Epithelial cell of esophagus (primary cell): ENCODE measurements around the gene CAPZA1.
A peak's percentile ranks its signal among the peaks of the same experiment; 100 is the strongest.

ENCODE experiments used
- DNase-seq: peaks from one replicate; pipeline ENCODE4 v3.0.0; 2010; ENCODE audit warnings: low read depth
- H3K4me3 ChIP-seq: 2 replicates; pipeline ENCODE4 v1.5.1; 2011; ENCODE audit warnings: mild to moderate bottlenecking, low read length, control low read depth
- TF ChIP-seq, protein P1 (sequence below): IDR thresholded peaks from 2 replicates; pipeline ENCODE4 v1.5.1; 2011; ENCODE audit warnings: low read depth, mild to moderate bottlenecking, low read length, control low read depth, inconsistent platforms; ENCODE audit not compliant: insufficient read depth; ENCODE audit errors: missing control alignments

Gene CAPZA1

DNA sequence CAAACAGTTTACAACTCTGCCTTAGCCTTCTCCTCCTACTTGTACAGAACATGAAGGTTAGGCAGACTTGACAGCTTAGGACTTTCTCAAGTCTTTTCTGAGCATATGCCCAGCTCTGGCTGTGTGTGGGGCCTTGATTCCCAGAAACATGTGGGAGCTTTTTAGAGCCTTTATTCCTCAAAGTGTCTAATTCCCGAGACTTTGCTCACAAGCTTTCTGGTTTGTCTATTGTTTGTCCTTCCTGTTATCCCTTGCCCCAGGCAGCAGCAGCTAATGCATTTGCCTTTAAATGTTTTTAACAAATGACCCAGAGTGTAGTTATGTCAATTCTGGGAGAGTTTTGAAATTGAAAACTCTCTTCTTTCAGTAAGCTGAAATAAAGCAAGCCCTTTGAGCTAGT is 29.9 kb upstream of the CAPZA1 start:
- TF ChIP-seq, protein P1, sequence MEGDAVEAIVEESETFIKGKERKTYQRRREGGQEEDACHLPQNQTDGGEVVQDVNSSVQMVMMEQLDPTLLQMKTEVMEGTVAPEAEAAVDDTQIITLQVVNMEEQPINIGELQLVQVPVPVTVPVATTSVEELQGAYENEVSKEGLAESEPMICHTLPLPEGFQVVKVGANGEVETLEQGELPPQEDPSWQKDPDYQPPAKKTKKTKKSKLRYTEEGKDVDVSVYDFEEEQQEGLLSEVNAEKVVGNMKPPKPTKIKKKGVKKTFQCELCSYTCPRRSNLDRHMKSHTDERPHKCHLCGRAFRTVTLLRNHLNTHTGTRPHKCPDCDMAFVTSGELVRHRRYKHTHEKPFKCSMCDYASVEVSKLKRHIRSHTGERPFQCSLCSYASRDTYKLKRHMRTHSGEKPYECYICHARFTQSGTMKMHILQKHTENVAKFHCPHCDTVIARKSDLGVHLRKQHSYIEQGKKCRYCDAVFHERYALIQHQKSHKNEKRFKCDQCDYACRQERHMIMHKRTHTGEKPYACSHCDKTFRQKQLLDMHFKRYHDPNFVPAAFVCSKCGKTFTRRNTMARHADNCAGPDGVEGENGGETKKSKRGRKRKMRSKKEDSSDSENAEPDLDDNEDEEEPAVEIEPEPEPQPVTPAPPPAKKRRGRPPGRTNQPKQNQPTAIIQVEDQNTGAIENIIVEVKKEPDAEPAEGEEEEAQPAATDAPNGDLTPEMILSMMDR, result no peak
- no peak for DNase-seq
- H3K4me3 ChIP-seq, result no peak overlapping the region

DNA sequence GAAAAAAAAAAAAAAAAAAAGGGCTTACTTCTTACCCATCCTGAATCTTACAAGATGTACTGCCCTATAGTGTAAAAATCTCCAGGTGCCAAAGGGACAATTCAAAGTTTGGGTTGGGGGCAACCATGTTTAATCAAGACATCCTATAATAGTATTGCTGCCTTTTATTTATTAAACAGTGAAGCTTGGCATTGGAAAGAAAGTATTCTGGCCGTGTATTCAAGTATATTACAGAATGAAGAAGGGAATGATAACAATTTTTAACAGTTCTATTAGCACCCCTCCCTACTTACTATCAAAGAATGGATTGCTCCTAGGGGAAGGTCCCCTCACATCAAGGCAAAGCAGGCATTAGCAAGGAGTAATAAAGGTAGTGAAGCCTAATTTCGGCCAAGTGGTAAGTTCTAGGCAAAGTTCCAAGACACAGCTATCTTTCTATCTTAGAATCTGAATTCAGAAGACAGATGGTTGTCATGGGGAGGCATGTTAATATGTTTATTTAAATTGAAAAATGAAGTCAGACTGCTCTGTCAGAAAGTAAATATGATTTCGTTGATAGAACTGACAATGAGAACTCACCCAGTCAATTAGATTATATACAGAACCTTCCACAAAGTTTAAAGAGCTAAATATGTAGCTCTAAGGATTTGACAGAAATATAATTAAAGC is 25.3 kb upstream of the CAPZA1 start:
- H3K4me3 ChIP-seq, result no peak overlapping the region
- TF ChIP-seq, protein P1, result no peak
- DNase-seq, result no peak

DNA sequence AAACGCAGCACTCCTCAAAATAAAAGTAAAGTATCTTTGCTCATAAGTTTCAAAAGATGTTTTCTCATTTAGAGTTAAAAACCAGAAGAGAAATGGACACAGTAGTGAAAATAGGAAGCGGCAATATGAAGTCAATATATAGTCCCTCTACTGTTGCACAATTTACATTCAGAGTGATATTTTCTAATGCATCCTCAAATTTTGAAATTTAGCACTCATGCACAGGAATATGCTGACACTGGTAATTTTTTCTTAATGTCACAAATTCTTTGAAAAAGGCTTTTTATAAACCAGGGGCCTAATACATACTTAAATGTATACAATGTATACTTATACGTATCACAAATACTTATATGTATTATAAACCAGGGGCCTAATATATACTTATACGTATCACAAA is 20.2 kb upstream of the CAPZA1 start:
- TF ChIP-seq, protein P1, result no peak
- no peak overlapping the region for H3K4me3 ChIP-seq
- no peak for DNase-seq

DNA sequence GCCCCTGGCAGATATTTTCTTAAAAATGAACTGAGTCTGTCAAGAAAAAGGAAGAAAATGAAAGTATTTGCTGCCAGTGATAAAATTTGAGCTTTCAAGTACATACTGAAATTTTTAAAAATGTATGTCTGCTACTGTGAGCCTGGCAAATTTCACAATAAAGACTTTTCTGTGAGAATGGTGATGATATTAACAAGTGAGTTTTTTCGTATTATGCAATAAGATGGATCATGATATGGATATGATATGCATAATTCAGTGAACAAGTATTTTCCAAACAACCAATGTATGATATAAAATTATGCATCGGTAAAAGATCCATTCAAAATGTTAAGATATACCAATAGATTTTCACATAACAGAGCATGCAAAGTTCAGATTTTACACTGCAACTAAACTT is 16.6 kb upstream of the CAPZA1 start:
- no peak for DNase-seq

DNA sequence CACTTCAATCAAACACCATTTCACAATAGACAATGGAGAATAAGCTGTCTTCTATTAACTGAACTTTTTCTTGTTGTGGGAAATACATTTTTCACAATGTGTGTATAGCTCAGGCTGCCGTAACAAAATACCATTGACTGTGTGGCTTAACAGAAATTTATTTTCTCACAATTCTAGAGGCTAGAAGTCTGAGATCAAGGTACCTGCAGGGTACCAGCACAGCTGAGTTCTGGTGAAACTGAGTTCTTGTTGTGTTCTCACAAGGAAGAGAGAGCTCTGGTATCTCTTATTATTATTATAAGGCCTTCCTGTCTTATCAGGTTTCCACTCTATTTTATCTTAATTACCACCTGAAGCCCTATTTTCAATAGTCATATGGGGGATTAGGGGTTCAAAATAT is 16.1 kb upstream of the CAPZA1 start:
- DNase-seq, result no peak
- TF ChIP-seq, protein P1, result no peak

More for the DNA sequence above, 16.6 kb upstream of the CAPZA1 start:
- TF ChIP-seq, protein P1, result no peak
- H3K4me3 ChIP-seq, result no peak overlapping the region

DNA sequence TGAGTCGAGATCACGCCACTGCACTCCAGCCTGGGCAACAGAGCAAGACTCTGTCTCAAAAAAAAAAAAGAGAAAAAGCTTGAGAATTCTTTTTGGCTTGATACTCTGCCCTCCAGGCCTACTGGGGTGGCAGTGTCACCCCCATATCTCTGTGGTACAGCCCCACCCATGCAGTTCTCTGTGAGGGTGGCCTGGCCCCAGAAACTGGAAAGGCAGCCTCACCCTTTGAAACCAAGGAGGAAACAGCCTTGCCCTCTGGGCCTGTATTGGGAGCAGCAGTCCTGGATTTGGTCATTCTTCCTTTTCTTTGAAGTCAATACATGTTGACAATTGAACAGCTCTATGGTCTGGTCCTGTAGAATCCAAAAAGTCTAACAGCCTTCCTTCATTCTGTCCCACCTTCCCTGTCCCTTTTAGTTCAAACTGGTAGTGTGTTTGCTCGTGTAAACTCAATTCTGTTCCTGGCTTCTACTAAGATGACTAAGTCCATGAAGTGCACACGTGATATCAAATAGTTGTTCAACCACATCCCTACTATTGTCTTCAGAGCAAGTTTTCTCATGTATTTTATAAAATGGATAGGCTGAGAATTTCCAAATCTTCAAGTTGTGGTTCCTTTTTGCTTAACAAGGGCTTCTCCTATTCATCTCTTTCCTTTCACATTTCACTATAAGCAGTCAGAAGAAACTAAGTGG is 13.9 kb upstream of the CAPZA1 start:
- peak; percentile 87 for DNase-seq
- TF ChIP-seq, protein P1, result no peak
- no peak overlapping the region for H3K4me3 ChIP-seq

More for the DNA sequence above, 16.1 kb upstream of the CAPZA1 start:
- H3K4me3 ChIP-seq, result no peak overlapping the region
